HG03039 (cell line): ENCODE data around the gene R3HDM1.
"Not testable (repeated sequence)": the region's sequence is repeated elsewhere in the genome, so short reads cannot be mapped to it uniquely, and the experiment has no call there.

Source experiments
- ATAC-seq: cut with Tn5 transposase; IDR thresholded peaks from one replicate; pipeline ENCODE4 v1.9.1; 2021; ENCODE audit warnings: mild to moderate bottlenecking, moderate library complexity; ENCODE audit not compliant: unreplicated experiment

R3HDM1 gene

GRCh38 chr2:135531231-135532197 lies at the start of gene R3HDM1:
R3HDM1 (plus strand) TSS chr2:135531484; CDS start chr2:135604846, 73,362 bp downstream.
- peak; percentile 74 for ATAC-seq

- ATAC-seq, result no peak
Observed at GRCh38 chr2:135485441-135485840, 45.8 kb upstream of the R3HDM1 start.

- no peak for ATAC-seq
Observed at GRCh38 chr2:135490376-135490775, 40.9 kb upstream of the R3HDM1 start.

GRCh38 chr2:135494503-135494902 lies 36.8 kb upstream of the R3HDM1 start:
- ATAC-seq, result no peak

GRCh38 chr2:135494917-135495316 lies 36.4 kb upstream of the R3HDM1 start:
- ATAC-seq, result no peak

- not testable (repeated sequence) for ATAC-seq
Observed at GRCh38 chr2:135498588-135498987, 32.7 kb upstream of the R3HDM1 start.

GRCh38 chr2:135504811-135505210 lies 26.5 kb upstream of the R3HDM1 start:
- ATAC-seq, result no peak

GRCh38 chr2:135510577-135510976 lies 20.7 kb upstream of the R3HDM1 start:
- ATAC-seq, result no peak

GRCh38 chr2:135512099-135512498 lies 19.2 kb upstream of the R3HDM1 start:
- ATAC-seq, result no peak

GRCh38 chr2:135525786-135526185 lies 5.5 kb upstream of the R3HDM1 start:
- no peak for ATAC-seq

- ATAC-seq, result no peak
Observed at GRCh38 chr2:135528006-135528405, 3.3 kb upstream of the R3HDM1 start.

- ATAC-seq, result peak; percentile 73
Observed at GRCh38 chr2:135530313-135531230, 712 bp upstream of the R3HDM1 start, which contains the start of gene ZRANB3. ZRANB3 (minus strand) TSS chr2:135531218.

- no peak for ATAC-seq
Observed at GRCh38 chr2:135532581-135532980, 1.3 kb downstream of the R3HDM1 start.

- ATAC-seq, result not testable (repeated sequence)
Observed at GRCh38 chr2:135533545-135533944, 2.3 kb downstream of the R3HDM1 start.

GRCh38 chr2:135546436-135546835 lies 15.2 kb downstream of the R3HDM1 start:
- no peak for ATAC-seq

- no peak for ATAC-seq
Observed at GRCh38 chr2:135547311-135547710, 16.0 kb downstream of the R3HDM1 start.

- no peak for ATAC-seq
Observed at GRCh38 chr2:135551356-135551755, 20.1 kb downstream of the R3HDM1 start.

- no peak for ATAC-seq
Observed at GRCh38 chr2:135552887-135553286, 21.6 kb downstream of the R3HDM1 start.

GRCh38 chr2:135555311-135555710 lies 24.0 kb downstream of the R3HDM1 start:
- ATAC-seq, result no peak

GRCh38 chr2:135557530-135557929 lies 26.2 kb downstream of the R3HDM1 start:
- ATAC-seq, result no peak

- ATAC-seq, result no peak
Observed at GRCh38 chr2:135561925-135562324, 30.6 kb downstream of the R3HDM1 start.
